Liver (tissue), 9 donors: Measurements from ENCODE around the gene SOBP. TPM values are rescaled to one million over a fixed set of nuclear protein-coding genes. Genes with fewer than 3 reads are reported as not detected.

Source experiments
- DNase-seq: peaks from one replicate; pipeline ENCODE4 v3.0.0-alpha.2; 2017; ENCODE audit warnings: low spot score
- H3K27ac ChIP-seq, 2 donors: one replicate each; pipeline ENCODE4 v1.7.0; 2013; ENCODE audit warnings: inconsistent platforms in 2 of 2, low read length in 2 of 2, control low read depth in 1 of 2, low read depth in 1 of 2, mild to moderate bottlenecking in 1 of 2
- H3K27me3 ChIP-seq, 4 donors: one replicate each; pipeline versions ENCODE4 v1.6.1 to v1.7.0; 2013; ENCODE audit warnings: low read length in 3 of 4, inconsistent platforms in 1 of 4, mild to moderate bottlenecking in 1 of 4, moderate library complexity in 1 of 4; ENCODE audit not compliant: control insufficient read depth in 4 of 4, insufficient read depth in 4 of 4
- H3K36me3 ChIP-seq, 4 donors: one replicate each; pipeline versions ENCODE4 v1.6.1 to v1.7.0; 2013; ENCODE audit warnings: low read length in 3 of 4, mild to moderate bottlenecking in 3 of 4, low read depth in 1 of 4, moderate library complexity in 1 of 4; ENCODE audit not compliant: control insufficient read depth in 4 of 4, insufficient read depth in 3 of 4
- H3K4me1 ChIP-seq, 4 donors: one replicate each; pipeline versions ENCODE4 v1.6.1 to v1.7.0; 2013; ENCODE audit warnings: low read length in 3 of 4, mild to moderate bottlenecking in 3 of 4, moderate library complexity in 1 of 4; ENCODE audit not compliant: control insufficient read depth in 4 of 4, insufficient read depth in 4 of 4
- H3K4me3 ChIP-seq, 3 donors: one replicate each; pipeline versions ENCODE4 v1.6.1 to v1.7.0; 2013; ENCODE audit warnings: low read length in 3 of 3, control low read depth in 1 of 3, low read depth in 1 of 3, mild to moderate bottlenecking in 1 of 3
- H3K9ac ChIP-seq, 2 donors: one replicate each; pipeline ENCODE4 v1.7.0; 2013; ENCODE audit warnings: low read length in 2 of 2, mild to moderate bottlenecking in 2 of 2, moderate library complexity in 2 of 2, control low read depth in 1 of 2, low read depth in 1 of 2
- H3K9me3 ChIP-seq, 4 donors: one replicate each; pipeline versions ENCODE4 v1.6.1 to v1.7.0; 2013; ENCODE audit warnings: low read length in 3 of 4; ENCODE audit not compliant: control insufficient read depth in 4 of 4
- EGR1 ChIP-seq, 2 donors: IDR thresholded peaks; 2 replicates each; pipeline ENCODE4 v1.6.1; 2016 to 2018; ENCODE audit warnings: antibody characterized with exemption in 2 of 2, low read depth in 2 of 2
- FOXA1 ChIP-seq: IDR thresholded peaks from 2 replicates; pipeline ENCODE4 v1.6.1; 2016; ENCODE audit warnings: antibody characterized with exemption
- FOXA2 ChIP-seq: IDR thresholded peaks from 2 replicates; pipeline ENCODE4 v1.6.1; 2016; ENCODE audit warnings: antibody characterized with exemption
- GABPA ChIP-seq, 2 donors: IDR thresholded peaks in 1 of 2; conservative IDR thresholded peaks in 1 of 2; 2 replicates each; pipeline ENCODE4 v1.6.1; 2016; ENCODE audit warnings: antibody characterized with exemption in 2 of 2, mild to moderate bottlenecking in 1 of 2, moderate library complexity in 1 of 2
- HNF4A ChIP-seq, 2 donors: conservative IDR thresholded peaks; 2 replicates each; pipeline ENCODE4 v1.6.1; 2016; ENCODE audit warnings: antibody characterized with exemption in 2 of 2, mild to moderate bottlenecking in 2 of 2
- HNF4G ChIP-seq: IDR thresholded peaks from 2 replicates; pipeline ENCODE4 v1.6.1; 2016; ENCODE audit warnings: antibody characterized with exemption
- JUND ChIP-seq, 2 donors: IDR thresholded peaks; 2 replicates each; pipeline ENCODE4 v1.6.1; 2016; ENCODE audit warnings: antibody characterized with exemption in 2 of 2
- NR2F2 ChIP-seq: IDR thresholded peaks from 2 replicates; pipeline ENCODE4 v1.6.1; 2016; ENCODE audit warnings: antibody characterized with exemption
- RAD21 ChIP-seq, 2 donors: IDR thresholded peaks; 2 replicates each; pipeline ENCODE4 v1.6.1; 2016; ENCODE audit warnings: antibody characterized with exemption in 2 of 2, mild to moderate bottlenecking in 2 of 2
- RXRA ChIP-seq, 2 donors: IDR thresholded peaks; 2 replicates each; pipeline ENCODE4 v1.6.1; 2017 to 2018; ENCODE audit warnings: antibody characterized with exemption in 2 of 2, mild to moderate bottlenecking in 1 of 2
- SP1 ChIP-seq: IDR thresholded peaks from 2 replicates; pipeline ENCODE4 v1.6.1; 2018; ENCODE audit warnings: antibody characterized with exemption, mild to moderate bottlenecking
- TAF1 ChIP-seq: conservative IDR thresholded peaks from 2 replicates; pipeline ENCODE4 v1.6.1; 2016; ENCODE audit warnings: antibody characterized with exemption, mild to moderate bottlenecking
- YY1 ChIP-seq: IDR thresholded peaks from 2 replicates; pipeline ENCODE4 v1.6.1; 2016; ENCODE audit warnings: antibody characterized with exemption, mild to moderate bottlenecking
- WGBS: extraction: QIAGEN DNeasy Blood & Tissue Kit; methylation state at CpG from one replicate; pipeline ENCODE4 v1.1.7; 2013; 5-methylcytosine and 5-hydroxymethylcytosine counted together
- polyA plus RNA-seq, 2 donors: library from polyadenylated mRNA; stranded (reverse) in 1 of 2; unstranded in 1 of 2; fragments of 200-250 nt in 1 of 2; fragments of >200 nt in 1 of 2; fragmentation: Nextera tagmentation in 1 of 2; extraction: Ambion mirVana in 1 of 2; gene quantifications; one replicate each; pipeline versions ENCODE4 v1.2.1 to v1.2.3, GENCODE V29; 2013 to 2015
- total RNA-seq, 2 donors: library from RNA; depleted of rRNA; stranded (reverse); fragments of >200 nt; gene quantifications; one replicate each; pipeline ENCODE4 v1.2.3, GENCODE V29; 2014
- TF ChIP-seq, protein P1 (sequence below): IDR thresholded peaks from 2 replicates; pipeline ENCODE4 v1.6.1; 2016; ENCODE audit warnings: antibody characterized with exemption
- TF ChIP-seq, protein P2 (sequence below): IDR thresholded peaks from 2 replicates; pipeline ENCODE4 v1.6.1; 2016; ENCODE audit warnings: antibody characterized with exemption
- TF ChIP-seq, protein P3 (sequence below): fragments of 150-350 bp; IDR thresholded peaks from 2 replicates; pipeline ENCODE4 v1.5.1; 2017; ENCODE audit warnings: improper control_type of control experiment, low read depth, low read length; ENCODE audit not compliant: missing input control
- TF ChIP-seq, protein P4 (sequence below): IDR thresholded peaks from 2 replicates; pipeline ENCODE4 v1.6.1; 2016; ENCODE audit warnings: antibody characterized with exemption, mild to moderate bottlenecking
- donor health status: healthy.
- donor health status: healthy.
- donor health status: healthy.
- donor health status: healthy.
- donor health status: healthy.

SOBP gene
- total and polyA plus RNA-seq, 4 donors = 0.99 to 5.4 (median 1.9) TPM

DNA sequence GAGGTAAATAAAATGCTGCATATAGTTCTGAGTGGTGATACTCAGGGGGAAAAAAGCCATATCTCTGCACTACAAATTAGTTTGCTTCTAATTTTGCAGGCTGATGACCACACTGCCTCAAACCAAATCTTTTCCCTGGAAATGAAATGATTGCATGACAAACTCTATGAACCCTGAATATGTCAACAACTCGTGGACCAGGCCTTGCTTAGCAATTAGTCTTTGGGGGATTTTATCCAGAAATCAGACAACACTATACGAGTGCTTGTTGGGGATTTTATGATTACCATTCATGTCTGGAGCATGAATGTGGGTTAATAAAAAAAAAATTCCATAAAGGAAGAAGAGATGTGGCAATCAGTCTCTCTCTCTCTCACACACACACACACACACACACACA is 42.0 kb downstream of the SOBP start:
- Histone ChIP-seq H3K36me3 (no peaks in the 10 kb centered on the region), H3K9ac (no peak overlapping the region), H3K9me3 (no peaks in the 10 kb centered on the region), H3K4me1 (no peaks in the 10 kb centered on the region), H3K4me3 (no peak overlapping the region), H3K27ac (no peak overlapping the region), H3K27me3 (no peaks in the 10 kb centered on the region)
- TF ChIP-seq RAD21 (IDR thresholded peaks at IDR 0.05) (no peak), GABPA (IDR thresholded peaks at IDR 0.05 in 1 of 2, conservative IDR thresholded peaks at IDR 0.05 in 1 of 2) (no peak), FOXA1 (no peak), HNF4G (no peak), TAF1 (no peak), NR2F2 (no peak), RXRA (IDR thresholded peaks at IDR 0.05) (no peak), YY1 (no peak), EGR1 (IDR thresholded peaks at IDR 0.05; ENCODE audit: low read depth in 2 of 2) (no peak), SP1 (no peak)
- TF ChIP-seq, protein P1, sequence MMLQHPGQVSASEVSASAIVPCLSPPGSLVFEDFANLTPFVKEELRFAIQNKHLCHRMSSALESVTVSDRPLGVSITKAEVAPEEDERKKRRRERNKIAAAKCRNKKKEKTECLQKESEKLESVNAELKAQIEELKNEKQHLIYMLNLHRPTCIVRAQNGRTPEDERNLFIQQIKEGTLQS = no peak
- TF ChIP-seq, protein P2, sequence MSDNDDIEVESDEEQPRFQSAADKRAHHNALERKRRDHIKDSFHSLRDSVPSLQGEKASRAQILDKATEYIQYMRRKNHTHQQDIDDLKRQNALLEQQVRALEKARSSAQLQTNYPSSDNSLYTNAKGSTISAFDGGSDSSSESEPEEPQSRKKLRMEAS = no peak
- TF ChIP-seq, protein P3, sequence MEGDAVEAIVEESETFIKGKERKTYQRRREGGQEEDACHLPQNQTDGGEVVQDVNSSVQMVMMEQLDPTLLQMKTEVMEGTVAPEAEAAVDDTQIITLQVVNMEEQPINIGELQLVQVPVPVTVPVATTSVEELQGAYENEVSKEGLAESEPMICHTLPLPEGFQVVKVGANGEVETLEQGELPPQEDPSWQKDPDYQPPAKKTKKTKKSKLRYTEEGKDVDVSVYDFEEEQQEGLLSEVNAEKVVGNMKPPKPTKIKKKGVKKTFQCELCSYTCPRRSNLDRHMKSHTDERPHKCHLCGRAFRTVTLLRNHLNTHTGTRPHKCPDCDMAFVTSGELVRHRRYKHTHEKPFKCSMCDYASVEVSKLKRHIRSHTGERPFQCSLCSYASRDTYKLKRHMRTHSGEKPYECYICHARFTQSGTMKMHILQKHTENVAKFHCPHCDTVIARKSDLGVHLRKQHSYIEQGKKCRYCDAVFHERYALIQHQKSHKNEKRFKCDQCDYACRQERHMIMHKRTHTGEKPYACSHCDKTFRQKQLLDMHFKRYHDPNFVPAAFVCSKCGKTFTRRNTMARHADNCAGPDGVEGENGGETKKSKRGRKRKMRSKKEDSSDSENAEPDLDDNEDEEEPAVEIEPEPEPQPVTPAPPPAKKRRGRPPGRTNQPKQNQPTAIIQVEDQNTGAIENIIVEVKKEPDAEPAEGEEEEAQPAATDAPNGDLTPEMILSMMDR = no peak
- WGBS = 71% methylated on average over 2 of the region's 2 CpGs
- no peak for DNase-seq

DNA sequence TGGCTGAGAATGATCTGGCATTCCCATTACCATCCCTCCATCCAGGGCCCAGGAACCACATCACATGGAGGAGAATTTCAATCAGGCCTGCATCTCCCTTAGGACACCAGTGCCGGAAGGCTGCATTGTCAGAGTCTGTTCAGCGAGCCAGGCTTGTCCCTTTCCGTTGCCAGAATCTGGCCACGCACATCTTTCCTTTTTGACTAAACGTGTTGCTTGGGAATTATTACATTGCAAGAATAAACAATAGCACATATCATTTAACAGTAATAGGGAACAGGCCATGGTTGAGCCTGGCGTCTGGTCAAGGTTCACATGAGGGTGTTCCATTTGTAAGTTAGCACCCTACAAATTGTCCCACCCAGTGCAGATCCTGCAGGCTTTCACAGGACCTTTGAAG is 42.8 kb downstream of the SOBP start:
- DNase-seq = no peak
- no peak overlapping the region for H3K27ac ChIP-seq
- TF ChIP-seq FOXA2 (no peak), FOXA1 (no peak), JUND (IDR thresholded peaks at IDR 0.05) (no peak), HNF4A (conservative IDR thresholded peaks at IDR 0.05) (no peak)
- TF ChIP-seq, protein P2 = no peak
- TF ChIP-seq, protein P4, sequence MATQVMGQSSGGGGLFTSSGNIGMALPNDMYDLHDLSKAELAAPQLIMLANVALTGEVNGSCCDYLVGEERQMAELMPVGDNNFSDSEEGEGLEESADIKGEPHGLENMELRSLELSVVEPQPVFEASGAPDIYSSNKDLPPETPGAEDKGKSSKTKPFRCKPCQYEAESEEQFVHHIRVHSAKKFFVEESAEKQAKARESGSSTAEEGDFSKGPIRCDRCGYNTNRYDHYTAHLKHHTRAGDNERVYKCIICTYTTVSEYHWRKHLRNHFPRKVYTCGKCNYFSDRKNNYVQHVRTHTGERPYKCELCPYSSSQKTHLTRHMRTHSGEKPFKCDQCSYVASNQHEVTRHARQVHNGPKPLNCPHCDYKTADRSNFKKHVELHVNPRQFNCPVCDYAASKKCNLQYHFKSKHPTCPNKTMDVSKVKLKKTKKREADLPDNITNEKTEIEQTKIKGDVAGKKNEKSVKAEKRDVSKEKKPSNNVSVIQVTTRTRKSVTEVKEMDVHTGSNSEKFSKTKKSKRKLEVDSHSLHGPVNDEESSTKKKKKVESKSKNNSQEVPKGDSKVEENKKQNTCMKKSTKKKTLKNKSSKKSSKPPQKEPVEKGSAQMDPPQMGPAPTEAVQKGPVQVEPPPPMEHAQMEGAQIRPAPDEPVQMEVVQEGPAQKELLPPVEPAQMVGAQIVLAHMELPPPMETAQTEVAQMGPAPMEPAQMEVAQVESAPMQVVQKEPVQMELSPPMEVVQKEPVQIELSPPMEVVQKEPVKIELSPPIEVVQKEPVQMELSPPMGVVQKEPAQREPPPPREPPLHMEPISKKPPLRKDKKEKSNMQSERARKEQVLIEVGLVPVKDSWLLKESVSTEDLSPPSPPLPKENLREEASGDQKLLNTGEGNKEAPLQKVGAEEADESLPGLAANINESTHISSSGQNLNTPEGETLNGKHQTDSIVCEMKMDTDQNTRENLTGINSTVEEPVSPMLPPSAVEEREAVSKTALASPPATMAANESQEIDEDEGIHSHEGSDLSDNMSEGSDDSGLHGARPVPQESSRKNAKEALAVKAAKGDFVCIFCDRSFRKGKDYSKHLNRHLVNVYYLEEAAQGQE = no peak
- TF ChIP-seq, protein P1 = no peak
- H3K9me3 ChIP-seq = no peaks in the 10 kb centered on the region
- no peak overlapping the region for H3K4me3 ChIP-seq
- WGBS = 93% methylated on average over 6 of the region's 6 CpGs
- no peak overlapping the region for H3K9ac ChIP-seq
- H3K4me1 ChIP-seq = no peaks in the 10 kb centered on the region
- H3K36me3 ChIP-seq = no peaks in the 10 kb centered on the region
- H3K27me3 ChIP-seq = no peaks in the 10 kb centered on the region
